ENCODE results near the gene TSHZ2. TPM values are rescaled to one million over a fixed set of nuclear protein-coding genes. Genes with fewer than 3 reads are reported as not detected.

Gene TSHZ2
- total and polyA plus RNA-seq, 2 of the 4 experiments (the other 2 are of a cell fraction) = under 0.01 to 0.02 TPM

- Histone ChIP-seq H2BK15ac (ENCODE audit: low read depth, low read length) (no peak overlapping the region), H4K5ac (ENCODE audit: low read depth, low read length) (no peak overlapping the region), H3K23ac (ENCODE audit: low read depth, low read length) (no peak overlapping the region), H3K9ac (ENCODE audit: low read depth, low read length) (peak overlapping the region; percentile 47), H3K79me1 (ENCODE audit: low read depth in 1 of 2, low read length in 2 of 2) (no peaks in the 10 kb centered on the region), H2AK5ac (ENCODE audit: low read depth, low read length) (no peak overlapping the region), H3K56ac (ENCODE audit: extremely low read depth, insufficient read depth, low read length) (no peak overlapping the region), H3K27me3 (ENCODE audit: control insufficient read depth, insufficient read depth, low read length) (no peaks in the 10 kb centered on the region), H3K27ac (ENCODE audit: insufficient read depth, low read length) (peak overlapping the region; percentile 59), H2BK120ac (ENCODE audit: low read depth, low read length) (no peak overlapping the region), H2AK9ac (replicated peaks; ENCODE audit: low read depth, low read length, poor library complexity) (no peak overlapping the region), H2BK20ac (ENCODE audit: low read depth, low read length) (no peak overlapping the region), H2BK5ac (ENCODE audit: low read depth, low read length, poor library complexity, severe bottlenecking) (no peak overlapping the region), H3K14ac (replicated peaks; ENCODE audit: low read depth, low read length) (no peak overlapping the region), H2AFZ (replicated peaks; ENCODE audit: low read length, poor library complexity) (peak overlapping the region; percentile 4), H4K91ac (ENCODE audit: insufficient read depth, low read depth, low read length) (no peak overlapping the region), H3K9me3 (ENCODE audit: control insufficient read depth, insufficient read depth, low read length) (no peaks in the 10 kb centered on the region), H3K9me1 (ENCODE audit: insufficient read depth, low read length) (no peaks in the 10 kb centered on the region), H3K4me3 (ENCODE audit: insufficient read depth, low read depth, low read length) (no peak overlapping the region), H3K18ac (ENCODE audit: low read depth, low read length) (peak overlapping the region; percentile 38; the same call in 1 of the 2 replicates), H4K20me1 (ENCODE audit: insufficient read depth, low read length) (no peaks in the 10 kb centered on the region), H3K36me3 (ENCODE audit: control insufficient read depth, insufficient read depth, low read length) (no peaks in the 10 kb centered on the region), H3K4me2 (ENCODE audit: low read depth, low read length) (peak overlapping the region; percentile 61), H3K4ac (ENCODE audit: low read depth, low read length) (no peak overlapping the region), H3K4me1 (ENCODE audit: control insufficient read depth, insufficient read depth, low read length) (no peaks in the 10 kb centered on the region), H4K8ac (ENCODE audit: low read depth in 2 of 2, low read length in 2 of 2) (no peak overlapping the region)
- TF ChIP-seq, protein P1, sequence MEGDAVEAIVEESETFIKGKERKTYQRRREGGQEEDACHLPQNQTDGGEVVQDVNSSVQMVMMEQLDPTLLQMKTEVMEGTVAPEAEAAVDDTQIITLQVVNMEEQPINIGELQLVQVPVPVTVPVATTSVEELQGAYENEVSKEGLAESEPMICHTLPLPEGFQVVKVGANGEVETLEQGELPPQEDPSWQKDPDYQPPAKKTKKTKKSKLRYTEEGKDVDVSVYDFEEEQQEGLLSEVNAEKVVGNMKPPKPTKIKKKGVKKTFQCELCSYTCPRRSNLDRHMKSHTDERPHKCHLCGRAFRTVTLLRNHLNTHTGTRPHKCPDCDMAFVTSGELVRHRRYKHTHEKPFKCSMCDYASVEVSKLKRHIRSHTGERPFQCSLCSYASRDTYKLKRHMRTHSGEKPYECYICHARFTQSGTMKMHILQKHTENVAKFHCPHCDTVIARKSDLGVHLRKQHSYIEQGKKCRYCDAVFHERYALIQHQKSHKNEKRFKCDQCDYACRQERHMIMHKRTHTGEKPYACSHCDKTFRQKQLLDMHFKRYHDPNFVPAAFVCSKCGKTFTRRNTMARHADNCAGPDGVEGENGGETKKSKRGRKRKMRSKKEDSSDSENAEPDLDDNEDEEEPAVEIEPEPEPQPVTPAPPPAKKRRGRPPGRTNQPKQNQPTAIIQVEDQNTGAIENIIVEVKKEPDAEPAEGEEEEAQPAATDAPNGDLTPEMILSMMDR (conservative IDR thresholded peaks at IDR 0.05; ENCODE audit: low read depth, low read length) = peak; percentile 19; the same call in 1 of the 2 replicates
- TF ChIP-seq SMC3 (IDR thresholded peaks at IDR 0.05; ENCODE audit: low read depth, low read length) = no peak
- ATAC-seq (ENCODE audit: low read depth) (peak; percentile 72), DNase-seq (peak; percentile 47)
- WGBS, 2 experiments (ENCODE audit: extremely low coverage in 2 of 2, insufficient read length in 1 of 2) = no CpG with 5 or more reads among the region's 13 CpGs
- dilution Hi-C loops (cut with HindIII; ENCODE audit: low sequenced_read_pairs, unreplicated experiment) = no loop called here
- no TSS peak for BruUV-seq (replicated peaks)
- in situ Hi-C loops (cut with MboI; ENCODE audit: low sequenced_read_pairs) = loop anchor here (25.0 kb wide), 1 partner anchor 775 kb away; no protein-coding TSS in a partner anchor
- CTCF ChIA-PET = no interaction called here
- POLR2A ChIA-PET (ENCODE audit: unreplicated experiment) = no interaction called here
- intact Hi-C loops (cut with micrococcal nuclease) = no loop called here
Measured at GRCh38 chr20:53162251-53162835, 190.2 kb downstream of the TSHZ2 start.

Measured in IMR-90 (cell line).